HAP-1 (cell line): ENCODE data around the gene ANKS1A.

Experiments
- DNase-seq, 2 experiments: peaks; one replicate each; pipeline ENCODE4 v3.0.0-alpha.2; 2016 to 2020; ENCODE audit warnings: low spot score in 2 of 2
- H3K27me3 ChIP-seq: fragments of 250-450 bp; sonication (Bioruptor Pico); 2 replicates; pipeline ENCODE4 v1.5.1; 2020; ENCODE audit warnings: low read depth, mild to moderate bottlenecking, moderate library complexity
- H3K36me3 ChIP-seq: fragments of 250-450 bp; sonication (Bioruptor Pico); replicated peaks from 2 replicates; pipeline ENCODE4 v1.5.1; 2020; ENCODE audit warnings: mild to moderate bottlenecking
- H3K4me1 ChIP-seq: fragments of 250-450 bp; sonication (Bioruptor Pico); 2 replicates; pipeline ENCODE4 v1.5.1; 2020; ENCODE audit warnings: mild to moderate bottlenecking
- H3K4me3 ChIP-seq: fragments of 250-450 bp; sonication (Bioruptor Pico); 2 replicates; pipeline ENCODE4 v1.5.1; 2020; ENCODE audit warnings: mild to moderate bottlenecking, moderate library complexity
- H3K9me3 ChIP-seq: fragments of 250-450 bp; sonication (Bioruptor Pico); 2 replicates; pipeline ENCODE4 v1.5.1; 2020; ENCODE audit warnings: mild to moderate bottlenecking, moderate library complexity
- in situ Hi-C: fragments of 300-500 bp; cut with MboI; formaldehyde crosslinking; loops from 3 replicates; pipeline ENCODE4 v1.14.3; 2020; ENCODE audit warnings: low sequenced_read_pairs, inconsistent platforms, mixed read lengths

ANKS1A gene

GRCh38 chr6:35011096-35012041 is 122.3 kb downstream of the ANKS1A start:
- H3K4me3 ChIP-seq: no peak overlapping the region
- H3K9me3 ChIP-seq: no peaks in the 10 kb centered on the region
- H3K36me3 ChIP-seq: no peaks in the 10 kb centered on the region
- no peaks in the 10 kb centered on the region for H3K27me3 ChIP-seq
- H3K4me1 ChIP-seq: peaks cover 6% of the 10 kb centered on the region; the same call in 1 of the 2 replicates
- in situ Hi-C loops: no loop called here
- no peak for DNase-seq

GRCh38 chr6:35013701-35014100 is 124.6 kb downstream of the ANKS1A start:
- Histone ChIP-seq H3K27me3 (no peaks in the 10 kb centered on the region), H3K9me3 (no peaks in the 10 kb centered on the region), H3K36me3 (no peaks in the 10 kb centered on the region), H3K4me1 (peaks cover 4% of the 10 kb centered on the region; the same call in 1 of the 2 replicates), H3K4me3 (no peak overlapping the region)
- in situ Hi-C loops: no loop called here
- DNase-seq: no peak

GRCh38 chr6:35014341-35014740 is 125.3 kb downstream of the ANKS1A start:
- peaks cover under 1% of the 10 kb centered on the region; the same call in 1 of the 2 replicates for H3K4me1 ChIP-seq

GRCh38 chr6:35014786-35015185 is 125.7 kb downstream of the ANKS1A start:
- Histone ChIP-seq H3K9me3 (no peaks in the 10 kb centered on the region), H3K4me3 (no peak overlapping the region), H3K4me1 (no peaks in the 10 kb centered on the region), H3K27me3 (no peaks in the 10 kb centered on the region), H3K36me3 (no peaks in the 10 kb centered on the region)
- no peak for DNase-seq
- in situ Hi-C loops: no loop called here

More at GRCh38 chr6:35014341-35014740, 125.3 kb downstream of the ANKS1A start:
- Histone ChIP-seq H3K4me3 (no peak overlapping the region), H3K9me3 (no peaks in the 10 kb centered on the region), H3K36me3 (no peaks in the 10 kb centered on the region), H3K27me3 (no peaks in the 10 kb centered on the region)
- no peak for DNase-seq
- in situ Hi-C loops: no loop called here

GRCh38 chr6:35015476-35015875 is 126.4 kb downstream of the ANKS1A start:
- Histone ChIP-seq H3K4me1 (no peaks in the 10 kb centered on the region), H3K27me3 (no peaks in the 10 kb centered on the region), H3K4me3 (no peak overlapping the region), H3K36me3 (no peaks in the 10 kb centered on the region), H3K9me3 (no peaks in the 10 kb centered on the region)
- in situ Hi-C loops: no loop called here
- DNase-seq: no peak

- no peak for DNase-seq
- H3K4me3 ChIP-seq: no peak overlapping the region
- in situ Hi-C loops: no loop called here
- no peaks in the 10 kb centered on the region for H3K4me1 ChIP-seq
- H3K9me3 ChIP-seq: no peaks in the 10 kb centered on the region
- H3K36me3 ChIP-seq: no peaks in the 10 kb centered on the region
- H3K27me3 ChIP-seq: no peaks in the 10 kb centered on the region
Observed at GRCh38 chr6:35015996-35016395, 126.9 kb downstream of the ANKS1A start.

- Histone ChIP-seq H3K4me1 (no peaks in the 10 kb centered on the region), H3K27me3 (no peaks in the 10 kb centered on the region), H3K9me3 (no peaks in the 10 kb centered on the region), H3K36me3 (no peaks in the 10 kb centered on the region), H3K4me3 (no peak overlapping the region)
- no peak for DNase-seq
- in situ Hi-C loops: no loop called here
Observed at GRCh38 chr6:35016502-35017321, 127.7 kb downstream of the ANKS1A start.

- in situ Hi-C loops: no loop called here
Observed at GRCh38 chr6:35017411-35018181, 128.5 kb downstream of the ANKS1A start.

GRCh38 chr6:35018182-35018519 is 129.1 kb downstream of the ANKS1A start:
- Histone ChIP-seq H3K9me3 (no peaks in the 10 kb centered on the region), H3K4me1 (peaks cover 11% of the 10 kb centered on the region), H3K4me3 (no peak overlapping the region), H3K36me3 (no peaks in the 10 kb centered on the region), H3K27me3 (no peaks in the 10 kb centered on the region)
- in situ Hi-C loops: no loop called here
- DNase-seq: no peak

More at GRCh38 chr6:35017411-35018181, 128.5 kb downstream of the ANKS1A start:
- H3K36me3 ChIP-seq: no peaks in the 10 kb centered on the region
- no peak overlapping the region for H3K4me3 ChIP-seq
- no peak for DNase-seq
- H3K27me3 ChIP-seq: no peaks in the 10 kb centered on the region
- peaks cover 5% of the 10 kb centered on the region for H3K4me1 ChIP-seq
- no peaks in the 10 kb centered on the region for H3K9me3 ChIP-seq

- Histone ChIP-seq H3K4me1 (peaks cover 15% of the 10 kb centered on the region), H3K36me3 (no peaks in the 10 kb centered on the region), H3K4me3 (no peak overlapping the region), H3K27me3 (no peaks in the 10 kb centered on the region), H3K9me3 (no peaks in the 10 kb centered on the region)
- in situ Hi-C loops: no loop called here
- DNase-seq: no peak
Observed at GRCh38 chr6:35018746-35019145, 129.7 kb downstream of the ANKS1A start.

GRCh38 chr6:35019171-35019570 is 130.1 kb downstream of the ANKS1A start:
- Histone ChIP-seq H3K36me3 (no peaks in the 10 kb centered on the region), H3K27me3 (no peaks in the 10 kb centered on the region), H3K4me3 (no peak overlapping the region), H3K9me3 (no peaks in the 10 kb centered on the region), H3K4me1 (peaks cover 20% of the 10 kb centered on the region)
- in situ Hi-C loops: no loop called here
- no peak for DNase-seq

- Histone ChIP-seq H3K9me3 (no peaks in the 10 kb centered on the region), H3K4me1 (peaks cover 24% of the 10 kb centered on the region), H3K4me3 (no peak overlapping the region), H3K27me3 (no peaks in the 10 kb centered on the region), H3K36me3 (no peaks in the 10 kb centered on the region)
- in situ Hi-C loops: no loop called here
- DNase-seq: no peak
Observed at GRCh38 chr6:35019831-35020230, 130.8 kb downstream of the ANKS1A start.

GRCh38 chr6:35021004-35021403 is 131.9 kb downstream of the ANKS1A start:
- no peaks in the 10 kb centered on the region for H3K36me3 ChIP-seq
- no peak overlapping the region for H3K4me3 ChIP-seq
- in situ Hi-C loops: no loop called here
- H3K27me3 ChIP-seq: no peaks in the 10 kb centered on the region
- H3K9me3 ChIP-seq: no peaks in the 10 kb centered on the region
- peaks cover 35% of the 10 kb centered on the region for H3K4me1 ChIP-seq
- DNase-seq: no peak
